Panc1 (cell line): ENCODE measurements around the gene OLFML2B. TPM values are rescaled to one million over a fixed set of nuclear protein-coding genes. Genes with fewer than 3 reads are reported as not detected.

Experiments used
- ATAC-seq: fragments of 200-7000 bp; cut with Tn5 transposase; 2 replicates; pipeline ENCODE4 v1.9.1; 2020; ENCODE audit warnings: mild to moderate bottlenecking, moderate library complexity
- BruUV-seq: library from RNA; stranded (reverse); fragments of 400-500 nt; replicated peaks from 2 replicates; lab custom pipeline; 2021; lab: Mats Ljungman, UMichigan
- CTCF ChIA-PET: fragments of 300-600 bp; sonication (Branson Sonifier 250); formaldehyde crosslinking; loops from one replicate; lab custom pipeline; 2022; ENCODE audit warnings: antibody characterized with exemption; lab: Charles Lee
- POLR2A ChIA-PET: fragments of 300-600 bp; sonication (Branson Sonifier 250); formaldehyde crosslinking; loops from one replicate; lab custom pipeline; 2022; ENCODE audit warnings: antibody characterized with exemption; lab: Charles Lee
- DNase-seq: peaks from one replicate; pipeline ENCODE4 v3.0.0-alpha.2; 2010; ENCODE audit warnings: low read depth, low spot score
- H3K27ac ChIP-seq: 2 replicates; pipeline ENCODE4 v1.5.1; 2011; ENCODE audit warnings: mild to moderate bottlenecking, low read length, inconsistent platforms
- H3K27me3 ChIP-seq: fragments of 200-500 bp; sonication (Bioruptor generic); 2 replicates; pipeline ENCODE4 v1.6.0; 2014; ENCODE audit warnings: low read length, inconsistent platforms; ENCODE audit not compliant: control insufficient read depth, insufficient read depth
- H3K36me3 ChIP-seq: fragments of 200-500 bp; sonication (Bioruptor generic); 2 replicates; pipeline ENCODE4 v1.5.1; 2014; ENCODE audit warnings: inconsistent platforms, mild to moderate bottlenecking, low read length, moderate library complexity; ENCODE audit not compliant: control insufficient read depth, insufficient read depth
- H3K4me1 ChIP-seq: 2 replicates; pipeline ENCODE4 v1.5.1; 2011; ENCODE audit warnings: inconsistent platforms, mild to moderate bottlenecking, low read length, moderate library complexity; ENCODE audit not compliant: control insufficient read depth, insufficient read depth
- H3K4me3 ChIP-seq, 2 experiments: 2 replicates each; pipeline ENCODE4 v1.5.1; 2011 to 2012; ENCODE audit warnings: low read depth in 2 of 2, low read length in 2 of 2, mild to moderate bottlenecking in 2 of 2, inconsistent platforms in 1 of 2, moderate library complexity in 1 of 2
- H3K9me3 ChIP-seq: fragments of 200-500 bp; sonication (Bioruptor generic); 2 replicates; pipeline ENCODE4 v1.5.1; 2014; ENCODE audit warnings: low read depth, mild to moderate bottlenecking, inconsistent platforms, low read length, moderate library complexity; ENCODE audit not compliant: control insufficient read depth, insufficient read depth
- CTCF ChIP-seq: fragments of 450-650 bp; IDR thresholded peaks from 2 replicates; pipeline ENCODE4 v1.5.1; 2017; ENCODE audit warnings: mild to moderate bottlenecking
- POLR2AphosphoS5 ChIP-seq: IDR thresholded peaks from 2 replicates; pipeline ENCODE4 v1.6.1; 2012; ENCODE audit warnings: mild to moderate bottlenecking, low read depth, low read length, moderate library complexity
- REST ChIP-seq, 2 experiments: IDR thresholded peaks; 2 replicates each; pipeline ENCODE4 v1.6.1; 2011 to 2012; ENCODE audit warnings: low read depth in 2 of 2, control low read depth in 1 of 2, low read length in 1 of 2, mild to moderate bottlenecking in 1 of 2, moderate library complexity in 1 of 2; ENCODE audit not compliant: insufficient read depth in 1 of 2
- SIN3A ChIP-seq: IDR thresholded peaks from 2 replicates; pipeline ENCODE4 v1.6.1; 2012; ENCODE audit warnings: low read depth, mild to moderate bottlenecking, low read length, moderate library complexity, borderline replicate concordance; ENCODE audit not compliant: insufficient read depth
- TCF7L2 ChIP-seq: IDR thresholded peaks from 2 replicates; pipeline ENCODE4 v1.6.1; 2011; ENCODE audit warnings: mild to moderate bottlenecking, low read depth, low read length, inconsistent platforms
- in situ Hi-C: cut with HindIII; loops from 2 replicates; pipeline ENCODE4 v1.10.0; 2016; ENCODE audit warnings: low sequenced_read_pairs, low pct_unique_long_range_greater_than_20kb
- intact Hi-C: fragments of 100-400 bp; cut with micrococcal nuclease; formaldehyde crosslinking; loops from one replicate; pipeline ENCODE4 v1.10.0; 2022; ENCODE audit not compliant: unreplicated experiment
- total RNA-seq: library from RNA; stranded (reverse); gene quantifications from one replicate; pipeline ENCODE4 v1.2.1, GENCODE V29; 2021; ENCODE audit not compliant: unreplicated experiment

OLFML2B gene
- total RNA-seq, 1 experiment from 2014 or later, result 1.5 TPM

GRCh38 chr1:161950377-161950776, 73.3 kb downstream of the OLFML2B start:
- Histone ChIP-seq H3K27me3 (no peaks in the 10 kb centered on the region), H3K9me3 (no peaks in the 10 kb centered on the region), H3K36me3 (no peaks in the 10 kb centered on the region), H3K27ac (no peak overlapping the region), H3K4me1 (no peaks in the 10 kb centered on the region), H3K4me3 (no peak overlapping the region)
- ATAC-seq (no peak), DNase-seq (no peak)
- intact Hi-C loops (no loop called here), in situ Hi-C loops (no loop called here)
- ChIA-PET POLR2A (no interaction called here), CTCF (no interaction called here)
- no peak for TF ChIP-seq REST (IDR thresholded peaks at IDR 0.05; ENCODE audit: insufficient read depth in 1 of 2, low read depth in 2 of 2, low read length in 1 of 2)
- TF ChIP-seq SIN3A, result no peak
- no peak for TF ChIP-seq TCF7L2
- TF ChIP-seq POLR2AphosphoS5, result no peak
- TF ChIP-seq CTCF, result no peak
- BruUV-seq, result no TSS peak

GRCh38 chr1:161949548-161949947, 74.1 kb downstream of the OLFML2B start:
- no peaks in the 10 kb centered on the region for H3K36me3 ChIP-seq
- in situ Hi-C loops, result no loop called here
- no peak for ATAC-seq
- intact Hi-C loops, result no loop called here
- no peaks in the 10 kb centered on the region for H3K9me3 ChIP-seq
- no TSS peak for BruUV-seq
- ChIA-PET POLR2A (no interaction called here), CTCF (no interaction called here)
- H3K27me3 ChIP-seq, result no peaks in the 10 kb centered on the region
- TF ChIP-seq POLR2AphosphoS5 (no peak), TCF7L2 (no peak), SIN3A (no peak), CTCF (no peak), REST (IDR thresholded peaks at IDR 0.05; ENCODE audit: insufficient read depth in 1 of 2, low read depth in 2 of 2, low read length in 1 of 2) (no peak)
- H3K27ac ChIP-seq, result no peak overlapping the region
- H3K4me3 ChIP-seq, result no peak overlapping the region
- no peak for DNase-seq
- H3K4me1 ChIP-seq, result no peaks in the 10 kb centered on the region
